H9 (cell line): ENCODE results near the gene TMEM63C. TPM values are rescaled to one million over a fixed set of nuclear protein-coding genes. Genes with fewer than 3 reads are reported as not detected.

Experiments used
- DNase-seq: peaks from one replicate; pipeline ENCODE4 v3.0.0-alpha.2; 2017
- H2AFZ ChIP-seq: one replicate; pipeline ENCODE4 v1.6.1; 2013; ENCODE audit warnings: mild to moderate bottlenecking, low read length, control low read depth, moderate library complexity
- H2AK5ac ChIP-seq: 2 replicates; pipeline ENCODE4 v1.6.1; 2013; ENCODE audit warnings: low read length, control low read depth, mixed read lengths; ENCODE audit not compliant: insufficient read length
- H2BK120ac ChIP-seq: one replicate; pipeline ENCODE4 v1.6.1; 2013; ENCODE audit warnings: low read depth, mild to moderate bottlenecking, low read length, control low read depth, inconsistent platforms; ENCODE audit not compliant: poor library complexity, severe bottlenecking
- H2BK12ac ChIP-seq: 2 replicates; pipeline ENCODE4 v1.6.1; 2013; ENCODE audit warnings: low read length, control low read depth, mixed read lengths, low read depth; ENCODE audit not compliant: insufficient read length
- H2BK15ac ChIP-seq: 2 replicates; pipeline ENCODE4 v1.6.1; 2013; ENCODE audit warnings: low read depth, low read length, control low read depth
- H2BK20ac ChIP-seq: one replicate; pipeline ENCODE4 v1.6.1; 2013; ENCODE audit warnings: low read depth, mild to moderate bottlenecking, low read length, control low read depth, inconsistent platforms; ENCODE audit not compliant: poor library complexity, severe bottlenecking
- H2BK5ac ChIP-seq: 2 replicates; pipeline ENCODE4 v1.6.1; 2013; ENCODE audit warnings: low read length, control low read depth, mixed read lengths; ENCODE audit not compliant: insufficient read length
- H3K14ac ChIP-seq: 2 replicates; pipeline ENCODE4 v1.6.1; 2013; ENCODE audit warnings: low read length, control low read depth; ENCODE audit not compliant: insufficient read depth
- H3K18ac ChIP-seq: 2 replicates; pipeline ENCODE4 v1.6.1; 2013; ENCODE audit warnings: low read depth, mild to moderate bottlenecking, mixed read lengths, low read length, control low read depth; ENCODE audit not compliant: insufficient read length
- H3K23ac ChIP-seq: 2 replicates; pipeline ENCODE4 v1.6.1; 2013; ENCODE audit warnings: low read length, control low read depth, mixed read lengths, low read depth; ENCODE audit not compliant: insufficient read length
- H3K23me2 ChIP-seq: 2 replicates; pipeline ENCODE4 v1.6.1; 2013; ENCODE audit warnings: low read depth, mild to moderate bottlenecking, mixed read lengths, low read length, control low read depth; ENCODE audit not compliant: insufficient read length, poor library complexity, severe bottlenecking
- H3K27ac ChIP-seq: 2 replicates; pipeline ENCODE4 v1.5.1; 2013; ENCODE audit warnings: low read length, control low read depth, mixed read lengths, low read depth; ENCODE audit not compliant: insufficient read length
- H3K27me3 ChIP-seq: 2 replicates; pipeline ENCODE4 v1.6.1; 2013; ENCODE audit warnings: low read length, control low read depth, inconsistent platforms; ENCODE audit not compliant: insufficient read depth
- H3K4ac ChIP-seq: 2 replicates; pipeline ENCODE4 v1.6.1; 2013; ENCODE audit warnings: low read depth, mild to moderate bottlenecking, control low read depth, inconsistent platforms, low read length, moderate library complexity
- H3K4me1 ChIP-seq: 2 replicates; pipeline ENCODE4 v1.6.1; 2013; ENCODE audit warnings: low read length, control low read depth, inconsistent platforms; ENCODE audit not compliant: insufficient read depth
- H3K4me2 ChIP-seq: 2 replicates; pipeline ENCODE4 v1.6.1; 2013; ENCODE audit warnings: low read length, control low read depth, mixed read lengths; ENCODE audit not compliant: insufficient read length, insufficient read depth
- H3K56ac ChIP-seq: 2 replicates; pipeline ENCODE4 v1.6.1; 2013; ENCODE audit warnings: low read depth, mild to moderate bottlenecking, mixed read lengths, low read length, control low read depth; ENCODE audit not compliant: insufficient read length
- H3K79me1 ChIP-seq: 2 replicates; pipeline ENCODE4 v1.6.1; 2013; ENCODE audit warnings: low read depth, mild to moderate bottlenecking, moderate library complexity, low read length, control low read depth, inconsistent platforms; ENCODE audit not compliant: insufficient read depth, poor library complexity, severe bottlenecking
- H3K79me2 ChIP-seq: 2 replicates; pipeline ENCODE4 v1.6.1; 2013; ENCODE audit warnings: low read length, control low read depth, inconsistent platforms; ENCODE audit not compliant: insufficient read depth
- H3K9ac ChIP-seq: 2 replicates; pipeline ENCODE4 v1.6.1; 2013; ENCODE audit warnings: low read length, control low read depth, mixed read lengths; ENCODE audit not compliant: insufficient read length; ENCODE audit errors: extremely low read depth
- H3K9me3 ChIP-seq: one replicate; pipeline ENCODE4 v1.6.1; 2013; ENCODE audit warnings: low read depth, low read length, inconsistent platforms; ENCODE audit not compliant: control insufficient read depth
- H3T11ph ChIP-seq: one replicate; pipeline ENCODE4 v1.6.1; 2013; ENCODE audit warnings: mild to moderate bottlenecking, low read length, control low read depth, inconsistent platforms
- H4K20me1 ChIP-seq: one replicate; pipeline ENCODE4 v1.6.1; 2013; ENCODE audit not compliant: control insufficient read depth, insufficient read length, insufficient read depth
- H4K5ac ChIP-seq: 2 replicates; pipeline ENCODE4 v1.6.1; 2013; ENCODE audit warnings: low read depth, mild to moderate bottlenecking, mixed read lengths, low read length, control low read depth; ENCODE audit not compliant: insufficient read length
- H4K8ac ChIP-seq: replicated peaks from 2 replicates; pipeline ENCODE4 v1.6.1; 2013; ENCODE audit warnings: low read length, control low read depth, mixed read lengths, low read depth; ENCODE audit not compliant: insufficient read length
- H4K91ac ChIP-seq: 2 replicates; pipeline ENCODE4 v1.6.1; 2013; ENCODE audit warnings: low read depth, mild to moderate bottlenecking, moderate library complexity, mixed read lengths, low read length, control low read depth; ENCODE audit not compliant: insufficient read length
- H3K27ac Mint-ChIP-seq, 3 experiments: 2 replicates in 2 of 3; 3 replicates in 1 of 3; pipeline ENCODE4 v1.8.0; 2020 to 2021; ENCODE audit warnings: mixed read lengths in 3 of 3, mild to moderate bottlenecking in 1 of 3, moderate library complexity in 1 of 3
- H3K27me3 Mint-ChIP-seq: 2 replicates; pipeline ENCODE4 v1.8.0; 2021; ENCODE audit warnings: low read depth, mild to moderate bottlenecking, moderate library complexity, mixed read lengths
- H3K36me3 Mint-ChIP-seq, 3 experiments: 2 replicates in 2 of 3; 3 replicates in 1 of 3; pipeline ENCODE4 v1.8.0; 2020 to 2021; ENCODE audit warnings: low read depth in 3 of 3, mixed read lengths in 3 of 3; ENCODE audit not compliant: insufficient read depth in 1 of 3
- H3K4me1 Mint-ChIP-seq, 2 experiments: 2 replicates each; pipeline ENCODE4 v1.8.0; 2020; ENCODE audit warnings: mixed read lengths in 2 of 2
- H3K4me3 Mint-ChIP-seq, 2 experiments: 2 replicates in 1 of 2; 3 replicates in 1 of 2; pipeline ENCODE4 v1.8.0; 2020 to 2021; ENCODE audit warnings: mild to moderate bottlenecking in 2 of 2, mixed read lengths in 2 of 2, moderate library complexity in 1 of 2
- H3K9me3 Mint-ChIP-seq, 2 experiments: 2 replicates in 1 of 2; 3 replicates in 1 of 2; pipeline ENCODE4 v1.8.0; 2020; ENCODE audit warnings: mild to moderate bottlenecking in 2 of 2, mixed read lengths in 2 of 2, moderate library complexity in 1 of 2
- WGBS: extraction: QIAGEN DNeasy Blood & Tissue Kit; methylation state at CpG from one replicate; pipeline ENCODE4 v1.1.7; 2013; ENCODE audit warnings: missing lambda C conversion rate, low lambda C conversion rate, mixed read lengths; ENCODE audit not compliant: insufficient read length; ENCODE audit errors: extremely low coverage; 5-methylcytosine and 5-hydroxymethylcytosine counted together
- total RNA-seq: library from RNA; stranded (reverse); gene quantifications from 2 replicates; pipeline ENCODE4 v1.2.1, GENCODE V29; 2021
- TF ChIP-seq, protein P1 (sequence below): fragments of 200-600 bp; sonication (generic); conservative IDR thresholded peaks from 3 replicates; pipeline ENCODE4 v1.8.0; 2021; ENCODE audit warnings: antibody characterized with exemption, mild to moderate bottlenecking

Gene TMEM63C
- total RNA-seq, 1 experiment from 2014 or later, result 2.2 TPM

GRCh38 chr14:77221241-77221871 is 39.8 kb downstream of the TMEM63C start:
- Histone ChIP-seq H2BK120ac (no peak overlapping the region), H2AFZ (no peak overlapping the region), H3K4me1 (peaks cover 12% of the 10 kb centered on the region; the same call in 1 of the 2 replicates), H3K27me3 (no peaks in the 10 kb centered on the region), H2BK15ac (no peak overlapping the region), H2BK12ac (no peak overlapping the region), H4K20me1 (no peaks in the 10 kb centered on the region), H3K23me2 (no peaks in the 10 kb centered on the region), H2BK5ac (no peak overlapping the region), H3T11ph (no peak overlapping the region), H4K5ac (no peak overlapping the region), H2AK5ac (no peak overlapping the region), H3K79me1 (no peaks in the 10 kb centered on the region), H3K23ac (no peak overlapping the region), H3K4ac (no peak overlapping the region), H3K9ac (no peak overlapping the region), H4K8ac (no peak overlapping the region), H3K18ac (no peak overlapping the region), H3K9me3 (no peaks in the 10 kb centered on the region), H3K14ac (no peak overlapping the region), H3K4me2 (no peak overlapping the region), H3K79me2 (no peaks in the 10 kb centered on the region), H4K91ac (no peak overlapping the region), H3K56ac (no peak overlapping the region), H3K27ac (no peak overlapping the region), H2BK20ac (no peak overlapping the region)
- Mint-ChIP-seq H3K4me3 (no peak overlapping the region), H3K27ac (peak overlapping the region in 2 of 3 experiments; percentile 10 to 39; a peak in 2 of 7 replicates), H3K27me3 (peaks cover 10% of the 10 kb centered on the region), H3K36me3 (no peaks in the 10 kb centered on the region; a peak in 2 of 7 replicates), H3K9me3 (no peaks in the 10 kb centered on the region; a peak in 1 of 5 replicates), H3K4me1 (peaks cover 60 to 62% of the 10 kb centered on the region in 2 experiments)
- WGBS, result 100% methylated on average over 3 of the region's 23 CpGs
- TF ChIP-seq, protein P1, sequence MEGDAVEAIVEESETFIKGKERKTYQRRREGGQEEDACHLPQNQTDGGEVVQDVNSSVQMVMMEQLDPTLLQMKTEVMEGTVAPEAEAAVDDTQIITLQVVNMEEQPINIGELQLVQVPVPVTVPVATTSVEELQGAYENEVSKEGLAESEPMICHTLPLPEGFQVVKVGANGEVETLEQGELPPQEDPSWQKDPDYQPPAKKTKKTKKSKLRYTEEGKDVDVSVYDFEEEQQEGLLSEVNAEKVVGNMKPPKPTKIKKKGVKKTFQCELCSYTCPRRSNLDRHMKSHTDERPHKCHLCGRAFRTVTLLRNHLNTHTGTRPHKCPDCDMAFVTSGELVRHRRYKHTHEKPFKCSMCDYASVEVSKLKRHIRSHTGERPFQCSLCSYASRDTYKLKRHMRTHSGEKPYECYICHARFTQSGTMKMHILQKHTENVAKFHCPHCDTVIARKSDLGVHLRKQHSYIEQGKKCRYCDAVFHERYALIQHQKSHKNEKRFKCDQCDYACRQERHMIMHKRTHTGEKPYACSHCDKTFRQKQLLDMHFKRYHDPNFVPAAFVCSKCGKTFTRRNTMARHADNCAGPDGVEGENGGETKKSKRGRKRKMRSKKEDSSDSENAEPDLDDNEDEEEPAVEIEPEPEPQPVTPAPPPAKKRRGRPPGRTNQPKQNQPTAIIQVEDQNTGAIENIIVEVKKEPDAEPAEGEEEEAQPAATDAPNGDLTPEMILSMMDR, result no peak
- DNase-seq, result no peak
